Neural cell (in vitro differentiated cells): ENCODE data around the gene IL4I1. TPM values are rescaled to one million over a fixed set of nuclear protein-coding genes. Genes with fewer than 3 reads are reported as not detected.
A peak's percentile ranks its signal among the peaks of the same experiment; 100 is the strongest.

Experiments used
- H2AFZ ChIP-seq: fragments of 200-600, 300-800 bp; sonication (generic), shearing (Covaris generic); 2 replicates; pipeline ENCODE4 v1.6.0; 2014; ENCODE audit warnings: low read depth, mild to moderate bottlenecking, antibody characterized with exemption, low read length, moderate library complexity
- H3F3A ChIP-seq: fragments of 200-600 bp; shearing (Covaris generic); 2 replicates; pipeline ENCODE4 v1.6.1; 2016; ENCODE audit warnings: mild to moderate bottlenecking, moderate library complexity, mixed read lengths, antibody characterized with exemption, low read length; ENCODE audit not compliant: insufficient read depth, poor library complexity, severe bottlenecking
- H3K27ac ChIP-seq: fragments of 200-600, 300-800 bp; sonication (generic), shearing (Covaris generic); 2 replicates; pipeline ENCODE4 v1.5.1; 2014; ENCODE audit warnings: mild to moderate bottlenecking, low read length, moderate library complexity
- H3K27me3 ChIP-seq: fragments of 300-800, 200-600 bp; sonication (generic), shearing (Covaris generic); 2 replicates; pipeline ENCODE4 v1.6.0; 2014; ENCODE audit warnings: mild to moderate bottlenecking, low read depth, low read length, moderate library complexity; ENCODE audit not compliant: insufficient read depth
- H3K36me3 ChIP-seq: fragments of 300-800, 200-600 bp; sonication (generic), shearing (Covaris generic); 2 replicates; pipeline ENCODE4 v1.5.1; 2014; ENCODE audit warnings: mild to moderate bottlenecking, antibody characterized with exemption, low read length, moderate library complexity; ENCODE audit not compliant: insufficient read depth
- H3K4me2 ChIP-seq: fragments of 300-800, 200-600 bp; sonication (generic), shearing (Covaris generic); 2 replicates; pipeline ENCODE4 v1.6.0; 2014; ENCODE audit warnings: mild to moderate bottlenecking, low read length
- H3K4me3 ChIP-seq: fragments of 300-800, 200-600 bp; sonication (generic), shearing (Covaris generic); 2 replicates; pipeline ENCODE4 v1.5.1; 2014; ENCODE audit warnings: mild to moderate bottlenecking, low read length, moderate library complexity
- H3K79me2 ChIP-seq: fragments of 200-600 bp; shearing (Covaris generic); replicated peaks from 2 replicates; pipeline ENCODE4 v1.6.0; 2014; ENCODE audit warnings: mild to moderate bottlenecking, low read length, moderate library complexity; ENCODE audit not compliant: insufficient read depth
- H3K9ac ChIP-seq: fragments of 300-800, 200-600 bp; sonication (generic), shearing (Covaris generic); 2 replicates; pipeline ENCODE4 v1.6.1; 2016; ENCODE audit warnings: mild to moderate bottlenecking, low read length, mixed read lengths
- H3K9me2 ChIP-seq: fragments of 200-600 bp; shearing (Covaris generic); 2 replicates; pipeline ENCODE4 v1.6.1; 2016; ENCODE audit warnings: mild to moderate bottlenecking, low read length, mixed read lengths; ENCODE audit not compliant: insufficient read depth
- H3K9me3 ChIP-seq: fragments of 200-600, 300-800 bp; sonication (generic), shearing (Covaris generic); 2 replicates; pipeline ENCODE4 v1.6.1; 2016; ENCODE audit warnings: mild to moderate bottlenecking, mixed run types, low read length, moderate library complexity, mixed read lengths
- H4K20me1 ChIP-seq: fragments of 200-600 bp; shearing (Covaris generic); 2 replicates; pipeline ENCODE4 v1.6.1; 2016; ENCODE audit warnings: mild to moderate bottlenecking, mixed run types; ENCODE audit not compliant: insufficient read depth
- EP300 ChIP-seq: fragments of 450-650 bp; conservative IDR thresholded peaks from 2 replicates; pipeline ENCODE4 v1.6.1; 2014; ENCODE audit warnings: antibody characterized with exemption, mild to moderate bottlenecking, moderate library complexity; ENCODE audit not compliant: poor library complexity, severe bottlenecking
- EZH2 ChIP-seq: fragments of 200-600, 300-800 bp; shearing (Covaris generic), sonication (generic); IDR thresholded peaks from 2 replicates; pipeline ENCODE4 v1.6.1; 2014; ENCODE audit warnings: antibody characterized with exemption, low read length, borderline replicate concordance, mild to moderate bottlenecking; ENCODE audit not compliant: insufficient read depth, poor library complexity, severe bottlenecking
- MXI1 ChIP-seq: fragments of 450-650 bp; conservative IDR thresholded peaks from 2 replicates; pipeline ENCODE4 v1.6.1; 2014; ENCODE audit warnings: antibody characterized with exemption, mild to moderate bottlenecking; ENCODE audit not compliant: poor library complexity, severe bottlenecking
- POLR2AphosphoS5 ChIP-seq: IDR thresholded peaks from 2 replicates; pipeline ENCODE4 v1.6.1; 2012
- RAD21 ChIP-seq: fragments of 450-650 bp; conservative IDR thresholded peaks from 2 replicates; pipeline ENCODE4 v1.6.1; 2014; ENCODE audit warnings: antibody characterized with exemption, mild to moderate bottlenecking, moderate library complexity
- SMC3 ChIP-seq: fragments of 450-650 bp; conservative IDR thresholded peaks from 2 replicates; pipeline ENCODE4 v1.6.1; 2014; ENCODE audit warnings: antibody characterized with exemption, mild to moderate bottlenecking, moderate library complexity; ENCODE audit not compliant: poor library complexity
- TAF1 ChIP-seq: IDR thresholded peaks from 2 replicates; pipeline ENCODE4 v1.6.1; 2012; ENCODE audit warnings: low read depth
- polyA plus RNA-seq: library from polyadenylated mRNA; depleted of rRNA; stranded (reverse); fragments of >200 nt; gene quantifications from 2 replicates; pipeline ENCODE4 v1.2.3, GENCODE V29; 2014
- TF ChIP-seq, protein P1 (sequence below): fragments of 450-650 bp; IDR thresholded peaks from 2 replicates; pipeline ENCODE4 v1.5.1; 2014; ENCODE audit warnings: antibody characterized with exemption, mild to moderate bottlenecking, moderate library complexity; ENCODE audit not compliant: poor library complexity, severe bottlenecking
- TF ChIP-seq, protein P2 (sequence below): IDR thresholded peaks from 2 replicates; pipeline ENCODE4 v1.6.1; 2012; ENCODE audit warnings: borderline replicate concordance

Gene IL4I1
- polyA plus RNA-seq, 1 donor from 2014 or later: not detected

DNA sequence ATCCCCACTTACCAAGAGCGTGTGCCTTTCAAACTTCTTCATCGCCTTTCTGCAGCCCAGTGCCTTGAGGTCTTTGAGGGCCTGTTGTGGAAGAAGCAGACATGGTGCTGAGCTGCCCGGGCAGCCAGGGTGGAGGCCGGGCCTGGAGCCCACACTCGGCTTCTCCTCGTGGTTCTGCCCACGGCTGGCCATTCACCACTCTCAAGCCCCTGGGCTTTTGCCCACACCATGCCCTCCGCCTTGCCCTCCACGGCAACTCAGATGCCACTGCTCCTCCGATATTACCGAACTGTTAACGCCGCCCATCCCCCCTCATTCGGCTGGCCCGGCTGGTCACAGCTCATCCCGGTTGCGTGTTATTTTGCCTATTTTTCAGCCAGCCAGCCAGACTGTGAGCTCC, 5.3 kb downstream of the IL4I1 start:
- Histone ChIP-seq H3K4me3 (no peak overlapping the region), H3K9ac (no peak overlapping the region), H3K79me2 (no peaks in the 10 kb centered on the region), H2AFZ (no peak overlapping the region), H4K20me1 (no peaks in the 10 kb centered on the region), H3K9me2 (no peaks in the 10 kb centered on the region), H3K27ac (no peak overlapping the region), H3K36me3 (no peaks in the 10 kb centered on the region), H3K9me3 (no peaks in the 10 kb centered on the region), H3K27me3 (peaks cover 8% of the 10 kb centered on the region), H3K4me2 (no peak overlapping the region), H3F3A (no peaks in the 10 kb centered on the region)
- TF ChIP-seq SMC3 (no peak), EP300 (no peak), POLR2AphosphoS5 (no peak), EZH2 (no peak), RAD21 (no peak), MXI1 (no peak), TAF1 (no peak)
- TF ChIP-seq, protein P1, sequence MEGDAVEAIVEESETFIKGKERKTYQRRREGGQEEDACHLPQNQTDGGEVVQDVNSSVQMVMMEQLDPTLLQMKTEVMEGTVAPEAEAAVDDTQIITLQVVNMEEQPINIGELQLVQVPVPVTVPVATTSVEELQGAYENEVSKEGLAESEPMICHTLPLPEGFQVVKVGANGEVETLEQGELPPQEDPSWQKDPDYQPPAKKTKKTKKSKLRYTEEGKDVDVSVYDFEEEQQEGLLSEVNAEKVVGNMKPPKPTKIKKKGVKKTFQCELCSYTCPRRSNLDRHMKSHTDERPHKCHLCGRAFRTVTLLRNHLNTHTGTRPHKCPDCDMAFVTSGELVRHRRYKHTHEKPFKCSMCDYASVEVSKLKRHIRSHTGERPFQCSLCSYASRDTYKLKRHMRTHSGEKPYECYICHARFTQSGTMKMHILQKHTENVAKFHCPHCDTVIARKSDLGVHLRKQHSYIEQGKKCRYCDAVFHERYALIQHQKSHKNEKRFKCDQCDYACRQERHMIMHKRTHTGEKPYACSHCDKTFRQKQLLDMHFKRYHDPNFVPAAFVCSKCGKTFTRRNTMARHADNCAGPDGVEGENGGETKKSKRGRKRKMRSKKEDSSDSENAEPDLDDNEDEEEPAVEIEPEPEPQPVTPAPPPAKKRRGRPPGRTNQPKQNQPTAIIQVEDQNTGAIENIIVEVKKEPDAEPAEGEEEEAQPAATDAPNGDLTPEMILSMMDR: no peak
- TF ChIP-seq, protein P2, sequence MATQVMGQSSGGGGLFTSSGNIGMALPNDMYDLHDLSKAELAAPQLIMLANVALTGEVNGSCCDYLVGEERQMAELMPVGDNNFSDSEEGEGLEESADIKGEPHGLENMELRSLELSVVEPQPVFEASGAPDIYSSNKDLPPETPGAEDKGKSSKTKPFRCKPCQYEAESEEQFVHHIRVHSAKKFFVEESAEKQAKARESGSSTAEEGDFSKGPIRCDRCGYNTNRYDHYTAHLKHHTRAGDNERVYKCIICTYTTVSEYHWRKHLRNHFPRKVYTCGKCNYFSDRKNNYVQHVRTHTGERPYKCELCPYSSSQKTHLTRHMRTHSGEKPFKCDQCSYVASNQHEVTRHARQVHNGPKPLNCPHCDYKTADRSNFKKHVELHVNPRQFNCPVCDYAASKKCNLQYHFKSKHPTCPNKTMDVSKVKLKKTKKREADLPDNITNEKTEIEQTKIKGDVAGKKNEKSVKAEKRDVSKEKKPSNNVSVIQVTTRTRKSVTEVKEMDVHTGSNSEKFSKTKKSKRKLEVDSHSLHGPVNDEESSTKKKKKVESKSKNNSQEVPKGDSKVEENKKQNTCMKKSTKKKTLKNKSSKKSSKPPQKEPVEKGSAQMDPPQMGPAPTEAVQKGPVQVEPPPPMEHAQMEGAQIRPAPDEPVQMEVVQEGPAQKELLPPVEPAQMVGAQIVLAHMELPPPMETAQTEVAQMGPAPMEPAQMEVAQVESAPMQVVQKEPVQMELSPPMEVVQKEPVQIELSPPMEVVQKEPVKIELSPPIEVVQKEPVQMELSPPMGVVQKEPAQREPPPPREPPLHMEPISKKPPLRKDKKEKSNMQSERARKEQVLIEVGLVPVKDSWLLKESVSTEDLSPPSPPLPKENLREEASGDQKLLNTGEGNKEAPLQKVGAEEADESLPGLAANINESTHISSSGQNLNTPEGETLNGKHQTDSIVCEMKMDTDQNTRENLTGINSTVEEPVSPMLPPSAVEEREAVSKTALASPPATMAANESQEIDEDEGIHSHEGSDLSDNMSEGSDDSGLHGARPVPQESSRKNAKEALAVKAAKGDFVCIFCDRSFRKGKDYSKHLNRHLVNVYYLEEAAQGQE: no peak

DNA sequence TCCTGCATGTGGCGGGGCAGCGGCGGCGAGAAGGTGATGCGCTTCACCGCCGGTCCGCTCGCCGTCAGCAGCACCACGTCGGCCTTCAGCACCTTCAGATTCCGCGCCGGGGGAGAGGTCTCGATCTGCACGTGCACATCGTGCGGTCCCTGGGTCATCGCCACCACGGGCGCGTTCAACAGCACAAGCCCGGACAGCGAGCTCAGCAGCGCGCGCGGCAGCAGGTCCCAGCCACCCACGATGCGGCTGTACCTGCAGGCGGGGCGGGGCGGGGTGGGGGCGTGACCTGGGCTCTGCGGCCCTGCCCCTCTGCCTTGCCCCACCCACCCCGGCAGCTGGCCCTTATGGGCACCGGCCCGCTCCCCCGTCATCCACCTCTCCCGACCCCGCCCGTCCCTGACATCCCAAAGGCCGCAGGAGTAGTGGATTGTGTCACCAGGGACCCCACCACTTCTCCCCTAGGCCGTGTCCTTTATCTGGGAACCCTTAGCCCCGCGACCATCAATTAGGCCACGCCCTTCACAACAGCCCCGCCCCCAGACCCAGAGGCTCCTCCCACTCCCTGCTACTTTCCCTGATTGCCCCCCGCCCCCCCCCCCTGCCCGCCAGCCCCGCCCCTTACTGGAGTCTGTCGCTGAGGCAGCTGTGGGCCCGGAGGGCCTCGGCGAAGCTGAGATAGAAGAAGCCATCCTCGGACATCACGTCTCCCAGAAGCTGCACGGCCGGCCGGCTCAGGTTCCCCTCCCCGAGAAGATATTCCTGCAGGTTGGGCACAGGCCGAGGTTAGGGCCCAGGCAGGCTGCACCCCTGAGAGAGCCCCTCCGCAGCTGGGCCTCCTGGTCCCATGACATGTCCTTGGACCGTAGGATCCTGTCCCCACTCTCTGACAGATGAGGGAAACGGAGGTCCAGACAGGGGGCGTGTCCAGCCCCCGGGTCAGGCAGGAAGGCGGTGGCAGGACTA, 6.1 kb downstream of the IL4I1 start:
- Histone ChIP-seq H3K9me3 (no peaks in the 10 kb centered on the region), H3K9me2 (no peaks in the 10 kb centered on the region), H4K20me1 (no peaks in the 10 kb centered on the region), H3K79me2 (no peaks in the 10 kb centered on the region), H3K27ac (no peak overlapping the region), H2AFZ (no peak overlapping the region), H3F3A (no peaks in the 10 kb centered on the region), H3K27me3 (peaks cover 8% of the 10 kb centered on the region), H3K4me3 (peak overlapping the region; percentile 56), H3K9ac (no peak overlapping the region), H3K36me3 (no peaks in the 10 kb centered on the region), H3K4me2 (no peak overlapping the region)
- no peak for TF ChIP-seq MXI1
- TF ChIP-seq EP300: no peak
- TF ChIP-seq, protein P2: no peak
- TF ChIP-seq EZH2: no peak
- TF ChIP-seq, protein P1: peak; percentile 26
- TF ChIP-seq POLR2AphosphoS5: no peak
- TF ChIP-seq RAD21: no peak
- TF ChIP-seq SMC3: no peak
